DMS53 (cell line): Measurements from ENCODE around the gene PADI2.

ENCODE experiments used
- DNase-seq: peaks from one replicate; lab custom pipeline; 2025; lab: John Stamatoyannopoulos, UW

PADI2 gene

DNA sequence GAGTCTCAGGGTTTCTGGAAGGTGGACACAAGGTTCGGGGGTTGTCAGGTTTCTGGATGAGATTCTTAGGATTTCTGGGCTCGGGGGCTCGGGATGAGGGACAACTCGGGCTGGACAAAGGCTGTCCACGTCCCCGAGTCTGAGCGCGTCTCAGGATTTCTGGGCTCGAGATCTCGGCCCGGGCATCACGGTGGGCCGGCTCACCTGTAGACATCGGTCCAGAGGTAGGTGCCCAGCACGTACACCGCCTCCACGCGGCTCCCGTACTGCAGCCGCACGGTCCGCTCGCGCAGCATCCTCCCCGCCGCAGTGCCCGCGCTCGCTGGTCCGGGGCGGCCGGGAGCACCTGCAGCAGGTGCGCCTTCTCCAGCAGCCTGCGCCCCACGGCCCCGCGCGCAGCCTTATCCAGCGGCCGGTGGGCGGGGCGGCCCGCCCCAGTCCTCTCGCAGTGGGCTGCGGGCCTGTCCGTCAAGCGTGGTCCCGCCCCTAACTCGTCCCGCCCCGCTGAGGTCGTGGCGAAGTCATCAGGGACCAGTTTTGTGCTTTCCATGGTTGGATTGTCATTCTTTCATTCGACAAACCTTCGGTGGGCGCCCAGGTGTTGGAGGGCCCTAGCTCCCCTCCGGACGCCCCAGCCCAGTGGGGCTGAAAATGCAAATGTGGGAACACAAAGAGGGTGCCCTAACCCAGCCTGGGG is at the start of gene PADI2:
Gene PADI2 (minus strand): TSS at position 376 of the 697 bp plus-strand sequence. CDS start 80 bp downstream, at position 296.
- DNase-seq, result peak; percentile 94

DNA sequence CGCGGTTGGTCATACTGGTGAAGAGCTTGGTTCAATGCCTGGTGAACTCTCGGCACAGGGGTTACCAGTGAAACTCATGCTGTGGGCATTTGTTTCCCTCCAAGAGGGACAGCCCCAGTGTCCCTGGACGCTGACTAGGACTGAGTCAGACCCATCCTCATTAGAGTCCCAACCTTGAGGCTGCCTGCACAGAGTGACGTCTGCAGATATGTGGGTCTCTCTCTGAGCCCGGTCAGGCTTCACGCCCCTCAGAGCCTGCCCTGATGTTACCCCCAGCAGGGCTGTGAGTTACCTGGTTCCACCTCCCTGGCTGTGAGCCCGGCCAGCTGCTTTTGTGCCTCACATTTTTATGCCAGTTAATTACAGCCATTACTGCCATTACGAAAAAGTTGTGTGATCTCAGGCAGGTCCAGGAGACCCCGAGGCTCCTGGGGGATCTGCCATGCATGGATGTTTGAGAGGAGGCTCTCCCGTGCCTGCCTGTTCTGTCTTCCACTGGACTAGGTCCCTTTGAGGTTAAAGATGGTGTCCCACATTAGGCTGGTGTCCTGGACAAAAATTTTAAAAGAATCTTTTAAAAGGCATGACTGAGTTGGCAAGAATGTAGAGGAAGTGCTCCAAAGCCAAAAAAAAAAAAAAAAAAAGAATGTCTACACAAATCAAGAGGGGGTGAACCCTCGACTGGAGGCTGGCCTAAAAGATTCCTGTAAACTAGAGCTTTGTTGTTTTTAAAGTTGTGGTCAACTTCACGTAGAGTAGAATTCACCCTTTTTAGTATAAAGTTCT is 49.0 kb upstream of the PADI2 start:
- DNase-seq, result no peak

DNA sequence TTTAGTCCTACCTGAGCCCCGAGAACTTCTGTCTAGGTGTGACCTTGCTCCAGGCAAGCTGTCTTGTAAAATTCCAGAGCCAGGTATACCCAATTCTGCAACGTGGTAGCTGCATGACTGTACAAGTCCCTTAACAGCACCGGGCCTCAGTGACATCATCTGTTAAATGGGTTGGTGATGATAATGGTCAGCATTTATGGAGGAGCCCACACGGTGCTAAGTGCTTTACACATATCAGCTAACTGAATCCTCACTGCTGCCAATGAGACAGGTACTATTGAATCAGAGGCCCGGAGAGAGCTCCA is 48.5 kb upstream of the PADI2 start:
- no peak for DNase-seq

DNA sequence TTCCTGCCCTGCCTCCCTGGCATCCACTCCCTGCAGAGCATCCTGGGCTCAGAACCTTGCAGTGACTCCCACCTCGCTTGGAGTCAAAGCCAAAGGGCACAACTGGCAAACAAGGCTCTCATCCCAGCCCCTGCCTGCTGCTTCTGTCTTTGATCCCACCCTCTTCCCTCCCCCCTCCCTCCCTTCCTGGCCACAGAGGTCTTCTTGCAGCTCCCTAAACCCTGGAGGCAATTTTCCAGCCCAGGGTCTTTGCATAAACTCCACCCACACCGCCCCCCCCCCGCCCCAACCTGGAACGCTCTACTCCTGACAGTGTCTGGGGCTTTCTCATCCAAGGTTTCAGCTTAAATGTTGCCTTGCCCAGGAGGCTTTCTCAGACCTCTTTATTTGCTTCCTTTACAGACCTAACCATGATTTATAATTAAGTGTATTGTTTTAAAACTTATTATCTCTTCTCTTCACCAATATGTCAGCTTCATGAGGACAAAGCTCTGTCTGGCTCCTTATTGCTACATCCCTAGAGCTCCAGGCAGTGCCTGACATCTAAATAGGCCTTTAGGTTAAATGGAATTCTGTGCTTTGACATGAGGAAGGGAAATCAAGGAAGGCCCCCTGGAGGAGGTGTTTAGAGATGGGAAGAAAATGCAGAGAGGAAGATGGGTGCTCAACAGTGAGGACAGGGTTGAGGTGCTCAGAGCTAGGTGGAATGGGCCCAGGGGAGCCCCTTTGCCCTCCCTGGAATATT is 48.0 kb upstream of the PADI2 start:
- no peak for DNase-seq

DNA sequence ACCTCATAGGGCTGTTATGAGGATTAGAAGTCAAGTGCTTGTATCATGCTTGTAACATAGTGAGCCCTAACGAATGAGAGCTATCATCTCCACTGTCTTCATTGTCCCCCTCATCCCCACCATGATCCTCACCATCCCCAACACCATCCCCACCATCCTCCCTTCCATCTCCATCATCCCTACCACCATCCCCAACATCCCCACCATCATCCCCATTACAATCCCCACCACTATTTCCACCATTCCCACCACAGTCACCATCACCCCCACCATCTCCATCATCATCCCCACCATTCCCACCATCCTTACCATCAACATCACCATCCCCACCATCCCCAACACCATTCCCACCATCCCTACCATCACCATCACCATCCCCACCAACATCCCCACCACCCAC is 46.6 kb upstream of the PADI2 start:
- DNase-seq, result no peak

DNA sequence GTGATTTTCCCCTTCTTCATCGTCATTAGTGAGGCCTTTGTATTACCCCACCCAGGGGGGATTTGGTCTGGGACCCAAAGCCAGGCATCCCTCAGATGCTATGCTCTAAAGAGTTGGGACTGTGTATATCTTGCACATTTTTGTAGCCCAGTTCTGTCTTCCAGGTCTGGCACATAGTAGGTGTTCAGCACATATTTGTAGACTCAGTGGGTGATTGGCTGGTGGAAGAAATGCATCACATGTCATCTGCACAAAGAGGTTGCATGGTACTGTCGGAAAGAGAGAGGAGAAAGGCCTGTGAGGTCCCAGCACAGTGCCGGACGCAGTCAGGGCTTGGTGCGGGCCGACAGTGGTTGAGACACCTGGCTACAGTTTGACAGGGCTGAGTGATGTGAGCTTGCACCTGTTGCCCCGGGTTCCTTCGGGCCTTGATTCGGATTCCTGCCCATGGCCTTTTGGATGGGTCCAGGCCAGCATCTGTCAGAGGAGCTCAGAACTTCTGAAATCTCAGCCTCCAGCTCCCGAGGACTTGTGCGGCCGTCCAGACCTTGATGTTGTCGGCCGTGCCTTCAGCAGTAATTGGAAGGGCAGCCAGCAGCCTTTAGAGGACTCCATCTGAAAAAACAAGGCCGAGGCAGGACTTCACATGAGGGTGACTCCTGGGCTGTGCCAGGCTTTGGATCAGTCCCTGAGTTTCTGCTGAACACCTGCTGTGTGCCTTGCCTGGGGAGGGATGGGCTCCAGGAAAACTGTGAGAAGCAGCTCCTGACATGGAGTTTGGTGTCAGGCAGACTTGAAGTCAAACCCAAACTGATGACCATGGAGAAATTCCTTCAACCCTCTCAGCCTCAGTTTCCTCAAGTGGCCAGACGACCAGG is 44.8 kb upstream of the PADI2 start:
- DNase-seq, result no peak

DNA sequence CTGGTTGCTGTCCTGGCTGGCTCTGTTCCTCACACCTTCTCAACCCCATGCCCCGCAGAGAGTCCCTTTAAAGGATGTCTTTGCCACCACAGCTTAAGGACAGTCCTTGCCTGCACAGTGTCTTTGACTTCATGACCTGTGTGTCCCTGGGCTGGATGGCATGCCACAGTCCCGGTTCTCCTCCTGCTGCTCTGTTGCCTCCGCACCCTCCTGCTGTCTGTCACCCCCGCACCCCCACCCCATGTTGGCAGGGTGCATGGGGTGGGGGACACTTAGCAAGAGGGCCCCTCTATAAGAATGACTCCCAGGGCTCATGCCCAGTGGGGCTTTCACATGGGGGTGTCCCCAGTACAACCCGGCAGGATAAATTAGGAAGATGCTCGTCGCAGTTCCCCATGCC is 44.1 kb upstream of the PADI2 start:
- DNase-seq, result no peak

DNA sequence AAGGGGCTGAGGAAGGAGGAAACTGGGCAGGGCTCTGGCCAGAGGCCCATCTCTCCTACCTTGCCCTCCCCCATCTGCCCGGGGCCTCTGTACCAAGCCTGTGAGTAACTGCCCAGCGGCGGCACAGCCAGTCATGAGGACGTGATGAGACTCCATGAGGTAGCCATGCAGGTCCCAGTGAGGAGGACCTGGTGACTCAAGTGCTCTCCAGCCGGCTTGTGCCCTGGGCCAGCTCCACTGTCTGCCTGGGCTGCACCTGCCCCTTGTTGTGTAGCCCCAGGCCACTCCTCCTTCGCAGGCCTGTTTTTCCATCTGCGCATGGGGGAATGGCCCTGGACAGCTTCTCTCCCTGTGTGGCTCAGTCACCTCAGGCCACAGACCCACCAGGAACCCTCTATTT is 43.7 kb upstream of the PADI2 start:
- DNase-seq, result peak; percentile 83

DNA sequence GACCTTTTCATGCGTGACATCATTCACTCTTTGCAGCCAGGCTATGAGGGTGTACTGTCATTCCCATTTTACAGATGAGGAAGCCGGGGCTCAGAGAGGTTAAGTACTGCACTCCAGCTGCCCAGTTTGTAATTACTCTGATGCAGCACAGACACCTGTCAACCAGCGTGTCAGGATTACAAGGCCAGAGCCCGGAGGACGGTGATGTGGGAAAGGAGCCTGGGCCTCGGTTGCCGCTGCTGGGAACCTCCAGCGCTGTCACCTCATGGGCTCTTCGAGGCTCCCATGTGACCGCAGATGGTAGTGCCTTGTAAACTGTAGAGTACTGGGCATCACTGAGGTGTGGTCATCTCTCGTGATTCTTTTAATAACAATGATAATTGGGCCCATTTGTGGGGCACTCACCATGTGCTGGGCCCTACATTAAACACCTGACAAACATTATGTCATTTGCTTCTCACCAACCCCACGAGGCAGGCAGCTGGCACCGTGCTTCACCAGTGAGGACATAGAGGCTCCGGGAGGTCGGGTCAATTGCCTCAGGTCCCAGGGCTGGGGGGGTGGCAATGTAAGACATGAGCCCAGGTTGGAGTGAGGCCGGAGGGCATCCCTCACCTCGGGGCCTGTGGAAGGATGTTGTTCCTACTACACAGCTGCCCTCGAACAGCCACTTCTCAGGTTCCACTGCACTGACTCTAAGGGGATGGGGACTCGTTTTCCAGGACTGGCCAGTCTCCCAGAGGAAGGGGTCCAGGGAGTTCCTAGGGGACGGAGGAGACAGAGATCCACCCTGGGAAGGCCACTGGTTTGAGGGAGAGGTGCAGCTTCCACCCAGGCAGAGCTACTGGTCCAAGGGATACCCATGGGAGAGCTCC is 42.9 kb upstream of the PADI2 start:
- no peak for DNase-seq

DNA sequence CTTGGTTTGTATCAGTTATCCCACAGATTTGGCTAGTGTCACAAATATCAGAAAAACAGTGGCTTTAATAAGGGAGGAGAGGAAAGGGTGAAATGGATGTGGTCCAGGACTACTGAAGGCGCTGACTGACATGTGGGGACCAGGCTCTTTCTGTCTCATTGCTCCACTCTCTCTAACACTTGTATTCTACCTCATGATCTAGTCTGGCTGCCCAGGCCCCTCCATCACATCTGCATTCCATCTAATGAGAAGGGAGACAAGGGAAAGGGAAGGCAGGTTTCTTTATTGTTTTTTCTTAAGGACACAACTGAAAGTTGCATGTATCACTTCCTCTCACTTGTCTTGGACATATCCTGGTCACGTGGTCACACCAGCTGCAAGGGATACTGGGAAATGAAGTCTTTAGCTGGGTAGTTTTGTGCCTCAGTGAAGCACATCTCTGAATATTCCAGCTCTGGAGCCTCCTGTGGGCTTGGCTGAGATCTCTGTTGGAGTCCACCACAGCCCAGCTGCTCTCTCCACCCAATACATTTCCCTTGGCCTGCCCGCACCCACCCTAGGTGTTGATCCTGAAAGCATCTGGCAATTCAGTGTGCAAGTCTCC is 42.0 kb upstream of the PADI2 start:
- peak; percentile 18 for DNase-seq

DNA sequence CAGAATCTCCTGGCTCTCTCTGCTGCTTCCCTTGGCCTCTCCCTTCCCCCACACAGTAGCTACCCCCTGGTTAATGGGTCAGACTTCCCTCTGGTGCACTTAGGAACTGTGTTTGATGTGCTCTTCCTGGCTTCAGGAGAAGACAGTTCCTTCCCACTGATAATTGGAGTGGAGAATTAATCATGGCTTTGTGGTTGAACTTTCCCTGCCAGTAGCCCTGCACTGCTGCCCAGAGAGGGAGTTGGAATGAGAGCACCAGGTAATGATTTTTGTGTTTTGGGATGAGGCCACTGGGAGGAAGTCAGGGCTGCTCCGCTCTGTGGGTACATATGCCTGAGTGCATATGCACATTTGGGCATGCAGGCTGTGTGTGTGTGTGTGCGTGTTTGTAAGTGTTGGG is 39.7 kb upstream of the PADI2 start:
- DNase-seq, result no peak

DNA sequence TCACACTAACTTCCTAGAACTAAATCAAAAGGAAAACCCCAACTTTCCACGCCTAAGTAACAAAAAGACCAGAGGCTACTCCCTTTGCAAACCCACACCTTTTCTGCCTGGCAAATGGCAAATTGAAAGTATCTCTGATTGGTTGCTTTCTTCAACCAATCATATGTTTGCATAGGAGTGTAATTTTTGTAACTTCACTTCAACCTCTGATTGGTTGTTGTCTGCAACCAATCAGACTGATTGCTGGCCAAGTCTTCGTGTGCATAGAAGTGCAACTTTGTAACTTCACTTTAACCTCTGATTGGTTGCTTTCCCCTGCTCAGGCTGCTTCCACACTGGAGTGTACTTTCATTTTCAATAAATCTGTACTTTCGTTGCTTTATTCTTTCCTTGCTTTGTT is 36.9 kb upstream of the PADI2 start:
- DNase-seq, result no peak

DNA sequence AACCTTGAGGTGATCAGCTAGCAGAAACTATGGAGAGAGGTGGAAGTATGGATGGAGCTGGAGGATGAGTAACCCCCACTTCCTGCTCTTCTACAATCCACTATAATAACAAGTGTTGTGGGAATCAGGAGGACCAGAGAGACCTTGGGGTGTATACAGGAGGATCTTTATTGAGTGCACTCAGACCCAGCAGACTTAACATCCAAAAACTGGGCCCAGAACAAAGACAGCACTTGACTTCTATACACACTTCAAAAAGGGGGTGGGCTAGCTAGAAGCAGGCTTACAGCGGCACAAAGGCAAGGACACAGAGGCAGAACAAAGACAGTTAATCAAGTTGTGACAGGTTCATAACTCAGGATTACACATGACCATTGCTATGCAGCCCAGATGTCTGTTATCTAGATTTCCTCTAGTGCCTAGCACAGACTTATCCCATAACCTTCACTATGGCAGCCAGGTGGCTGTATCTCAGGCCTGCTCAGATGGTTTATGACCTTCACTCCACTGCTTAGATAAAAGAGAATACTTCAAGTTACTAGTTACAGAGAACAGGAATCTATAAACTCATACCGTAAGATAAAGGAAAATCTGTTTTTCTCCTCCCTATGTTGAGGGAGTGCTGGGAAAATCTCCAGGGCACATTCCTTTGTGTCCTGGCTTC is 36.1 kb upstream of the PADI2 start:
- no peak for DNase-seq

DNA sequence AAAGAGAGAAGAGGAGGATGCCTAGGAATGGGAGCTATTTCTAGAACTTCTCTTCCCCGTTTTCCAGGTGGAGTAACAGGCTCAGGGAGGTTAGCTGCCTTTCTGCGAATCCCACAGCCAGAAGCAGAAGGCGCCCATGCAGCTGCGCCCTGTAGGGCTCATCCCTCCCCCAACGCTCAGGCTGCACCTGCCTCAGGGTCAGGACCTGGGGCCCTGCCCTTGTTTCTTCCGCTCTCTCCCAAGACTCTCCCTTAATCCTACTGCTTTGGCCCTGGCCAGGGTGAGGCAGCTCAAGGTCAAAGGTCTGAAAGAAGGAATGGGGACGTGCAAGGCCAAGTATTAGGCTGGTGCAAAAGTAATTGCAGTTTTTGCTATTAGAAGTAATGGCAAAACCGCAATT is 30.5 kb upstream of the PADI2 start:
- DNase-seq, result no peak

DNA sequence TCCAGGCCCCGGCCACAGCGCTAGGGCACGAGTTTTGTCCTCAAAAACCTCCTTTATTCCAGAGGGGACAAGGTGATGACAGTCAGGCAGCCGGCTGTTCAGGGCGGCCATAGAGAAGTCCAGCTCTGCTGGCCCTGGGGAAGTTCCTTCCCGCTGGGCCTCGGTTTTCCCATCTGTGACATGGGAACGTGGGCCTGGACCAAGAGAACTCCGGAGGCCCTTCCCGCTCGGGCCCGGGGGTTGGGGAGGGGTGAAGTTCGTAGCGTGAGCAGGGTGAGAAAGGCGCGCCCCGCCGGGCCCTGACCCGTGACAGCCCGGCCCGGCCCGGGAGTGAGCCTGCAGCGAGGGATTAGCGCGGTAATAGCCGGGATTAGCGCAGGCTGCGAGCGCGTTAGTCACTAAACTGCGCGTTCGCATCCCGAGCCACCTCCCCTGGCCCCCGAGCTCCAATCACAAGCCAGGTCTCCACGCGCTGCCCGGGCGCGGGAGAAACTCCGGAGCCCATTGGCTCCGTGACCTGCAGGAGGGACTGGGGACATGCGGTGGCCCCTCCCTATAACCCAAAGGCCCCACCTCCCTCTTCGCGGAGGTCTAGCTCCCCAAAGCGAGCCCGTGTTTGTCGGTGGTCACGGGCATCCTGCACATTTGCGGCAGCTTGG is 29.8 kb upstream of the PADI2 start:
- DNase-seq, result no peak

DNA sequence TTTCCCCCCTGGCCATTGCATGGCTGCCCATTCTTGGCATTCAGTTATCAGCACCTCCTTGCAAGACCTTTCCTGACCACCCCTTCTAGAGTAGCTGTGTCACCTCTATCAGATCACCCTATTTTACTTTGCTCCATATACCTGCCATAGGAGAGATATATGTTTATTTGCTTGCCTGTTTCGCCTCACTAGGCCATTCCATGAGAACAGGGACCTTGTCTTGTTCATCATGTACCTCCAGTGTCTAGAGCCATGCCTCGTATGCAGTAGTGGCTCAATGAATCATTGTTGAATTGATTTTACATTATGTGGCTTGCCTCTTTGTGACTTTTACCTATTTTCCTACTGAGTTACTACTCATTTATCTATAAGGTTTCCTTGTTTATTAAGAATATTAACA is 26.4 kb upstream of the PADI2 start:
- DNase-seq, result no peak

DNA sequence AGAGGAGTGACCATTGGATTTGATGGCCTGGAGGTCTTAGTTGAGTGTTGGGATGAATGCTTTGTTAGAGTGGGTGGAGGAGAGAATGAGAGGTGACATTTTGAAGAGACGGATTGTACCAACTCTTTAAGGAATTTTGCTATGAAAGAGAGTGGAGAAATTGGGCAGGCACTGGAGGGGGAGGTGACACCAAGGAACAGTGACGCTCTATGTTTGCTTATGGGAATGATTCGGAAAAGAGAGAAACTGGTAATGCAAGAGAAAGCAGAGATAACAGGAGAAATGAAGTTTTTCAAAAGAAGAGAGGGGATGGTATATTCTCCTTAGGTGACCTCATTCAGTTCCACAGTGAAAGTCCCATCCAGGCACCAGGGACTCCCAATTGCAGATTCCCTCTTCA is 24.5 kb upstream of the PADI2 start:
- no peak for DNase-seq

DNA sequence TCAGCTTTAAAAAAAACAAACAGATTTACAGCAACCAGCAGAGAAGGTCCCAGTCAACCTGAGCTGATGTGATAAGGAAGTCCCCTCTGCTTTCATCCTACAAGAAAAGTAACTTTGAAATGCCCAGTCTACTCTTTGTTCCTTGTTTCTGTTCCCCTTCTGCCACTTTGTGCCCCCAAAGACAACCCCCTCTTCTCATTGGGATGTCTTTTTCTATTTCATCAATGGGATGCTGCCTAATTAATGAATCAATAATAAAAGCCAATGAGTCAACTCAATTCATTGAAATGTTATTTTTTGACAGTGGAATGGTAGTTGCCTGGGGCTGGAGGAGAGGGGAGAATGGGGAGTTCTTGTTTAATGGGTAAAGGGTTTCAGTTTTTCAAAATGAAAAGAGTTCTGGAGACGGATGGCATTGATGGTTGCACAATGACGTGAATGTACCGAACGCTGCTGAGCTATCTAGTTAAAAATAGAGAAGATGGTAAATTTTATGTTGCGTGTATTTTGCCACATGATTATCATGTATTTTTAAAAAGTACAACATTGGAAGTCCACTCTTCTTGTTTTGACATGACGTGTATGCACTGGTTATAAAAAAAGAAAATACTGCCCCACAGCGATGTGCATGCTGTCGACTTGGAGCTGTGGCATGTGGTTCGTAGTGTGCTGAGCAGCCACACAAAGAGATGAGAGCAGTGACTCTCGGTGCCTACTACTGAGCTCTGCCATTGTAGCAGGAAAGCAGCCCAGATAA is 22.4 kb upstream of the PADI2 start:
- DNase-seq, result no peak

DNA sequence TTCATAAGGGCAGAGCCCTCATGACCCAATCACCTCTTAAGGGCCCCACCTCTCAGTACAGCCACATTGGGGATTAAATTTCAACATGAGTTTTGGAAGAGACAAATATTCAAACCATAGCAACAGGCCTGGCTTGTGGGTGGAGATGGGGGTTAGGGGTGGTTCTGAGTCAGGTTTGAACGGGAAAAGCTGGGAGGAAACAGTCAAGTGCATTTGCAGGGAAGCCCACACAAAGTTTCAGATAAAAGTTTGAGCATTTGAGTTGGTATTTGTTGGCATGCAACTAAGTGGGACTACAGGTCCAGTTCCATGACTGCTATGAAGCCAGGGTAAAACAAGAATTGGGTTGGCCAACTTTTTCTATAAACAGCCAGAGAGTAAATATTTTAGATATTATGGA is 21.0 kb upstream of the PADI2 start:
- no peak for DNase-seq
